ENCODE data around the gene TEX14.

Gene TEX14

DNA sequence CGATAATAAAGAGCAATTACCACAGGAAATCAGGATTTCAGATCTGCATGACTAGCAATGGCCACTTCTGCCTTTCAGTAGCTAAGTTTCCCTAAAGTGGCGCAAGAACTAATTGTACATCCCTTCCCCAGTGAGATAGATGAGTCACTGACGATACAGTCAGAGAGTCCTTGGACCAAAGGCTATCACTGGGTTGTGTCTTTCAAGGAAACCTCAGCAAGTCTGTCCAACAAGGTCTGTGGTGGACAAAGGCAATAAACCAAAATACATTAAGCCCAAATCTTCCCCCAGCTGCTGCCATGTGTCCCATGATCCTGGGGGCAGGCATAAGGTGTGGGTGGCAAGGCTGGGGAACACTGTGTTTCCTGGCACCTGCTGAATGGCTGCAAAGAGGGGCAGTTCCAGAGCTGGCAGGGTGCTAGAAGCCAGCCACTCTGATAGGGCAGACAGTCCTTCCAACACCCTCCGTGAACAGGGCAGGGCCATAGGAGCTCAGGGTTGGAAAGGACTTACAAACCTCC lies 156.9 kb downstream of the TEX14 start:
- DNase-seq (ENCODE audit: low spot score) = no peak
- in situ Hi-C loops (cut with MboI; ENCODE audit: low sequenced_read_pairs, unreplicated experiment) = no loop called here
- TF ChIP-seq, protein P1, sequence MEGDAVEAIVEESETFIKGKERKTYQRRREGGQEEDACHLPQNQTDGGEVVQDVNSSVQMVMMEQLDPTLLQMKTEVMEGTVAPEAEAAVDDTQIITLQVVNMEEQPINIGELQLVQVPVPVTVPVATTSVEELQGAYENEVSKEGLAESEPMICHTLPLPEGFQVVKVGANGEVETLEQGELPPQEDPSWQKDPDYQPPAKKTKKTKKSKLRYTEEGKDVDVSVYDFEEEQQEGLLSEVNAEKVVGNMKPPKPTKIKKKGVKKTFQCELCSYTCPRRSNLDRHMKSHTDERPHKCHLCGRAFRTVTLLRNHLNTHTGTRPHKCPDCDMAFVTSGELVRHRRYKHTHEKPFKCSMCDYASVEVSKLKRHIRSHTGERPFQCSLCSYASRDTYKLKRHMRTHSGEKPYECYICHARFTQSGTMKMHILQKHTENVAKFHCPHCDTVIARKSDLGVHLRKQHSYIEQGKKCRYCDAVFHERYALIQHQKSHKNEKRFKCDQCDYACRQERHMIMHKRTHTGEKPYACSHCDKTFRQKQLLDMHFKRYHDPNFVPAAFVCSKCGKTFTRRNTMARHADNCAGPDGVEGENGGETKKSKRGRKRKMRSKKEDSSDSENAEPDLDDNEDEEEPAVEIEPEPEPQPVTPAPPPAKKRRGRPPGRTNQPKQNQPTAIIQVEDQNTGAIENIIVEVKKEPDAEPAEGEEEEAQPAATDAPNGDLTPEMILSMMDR (IDR thresholded peaks at IDR 0.05; ENCODE audit: borderline replicate concordance, control extremely low read depth, extremely low read depth, insufficient read depth, missing control alignments) = no peak

DNA sequence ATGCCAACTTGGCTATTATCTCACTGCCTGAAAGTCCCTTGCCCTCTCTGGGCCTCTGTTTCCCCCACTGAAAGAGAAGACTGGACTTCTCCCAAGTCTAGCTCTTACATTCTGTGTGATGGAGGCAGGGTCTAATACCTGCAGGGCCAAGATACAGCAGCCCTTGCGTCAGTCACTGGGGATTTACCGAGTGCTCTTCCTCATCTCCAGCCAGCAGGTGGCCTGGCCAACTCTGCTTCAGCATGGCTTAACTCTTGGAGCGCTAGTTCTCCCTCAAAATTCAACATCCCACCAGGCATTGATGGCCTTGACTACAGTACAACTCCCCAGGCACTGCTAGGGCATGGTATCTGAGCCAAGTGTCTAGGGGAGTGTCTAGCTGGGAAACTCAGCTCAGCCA lies 157.5 kb downstream of the TEX14 start:
- DNase-seq (ENCODE audit: low spot score) = no peak
- in situ Hi-C loops (cut with MboI; ENCODE audit: low sequenced_read_pairs, unreplicated experiment) = no loop called here
- TF ChIP-seq, protein P1 (IDR thresholded peaks at IDR 0.05; ENCODE audit: borderline replicate concordance, control extremely low read depth, extremely low read depth, insufficient read depth, missing control alignments) = no peak

DNA sequence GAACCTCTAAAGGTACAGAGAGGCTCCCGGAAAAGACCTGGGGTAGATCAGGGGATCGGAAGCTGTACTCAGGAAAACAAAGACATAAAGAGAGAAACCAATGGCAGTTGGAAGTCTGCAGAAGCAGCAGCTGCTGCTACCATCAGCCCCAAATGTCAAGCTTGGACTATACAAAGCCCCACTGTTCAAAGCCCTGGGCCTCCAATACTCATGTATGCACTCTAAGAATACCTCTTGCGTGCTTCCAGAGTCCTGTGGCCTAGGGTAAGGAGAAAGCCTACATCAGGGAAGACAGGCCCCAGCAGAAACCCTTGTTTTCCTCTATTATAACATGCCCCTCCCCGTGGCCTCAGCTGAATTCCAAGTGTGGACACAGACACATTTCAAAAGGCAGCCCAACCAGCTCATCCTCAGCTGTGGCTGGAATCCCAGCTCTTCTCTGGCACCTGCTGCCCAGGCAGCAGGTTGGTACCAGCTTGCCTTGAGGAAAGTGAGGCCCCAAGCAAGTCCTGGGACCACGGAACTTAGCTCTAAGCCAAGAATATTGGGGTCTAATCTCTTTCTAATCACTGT lies 158.1 kb downstream of the TEX14 start:
- TF ChIP-seq, protein P1 (IDR thresholded peaks at IDR 0.05; ENCODE audit: borderline replicate concordance, control extremely low read depth, extremely low read depth, insufficient read depth, missing control alignments) = no peak
- in situ Hi-C loops (cut with MboI; ENCODE audit: low sequenced_read_pairs, unreplicated experiment) = no loop called here
- DNase-seq (ENCODE audit: low spot score) = no peak

DNA sequence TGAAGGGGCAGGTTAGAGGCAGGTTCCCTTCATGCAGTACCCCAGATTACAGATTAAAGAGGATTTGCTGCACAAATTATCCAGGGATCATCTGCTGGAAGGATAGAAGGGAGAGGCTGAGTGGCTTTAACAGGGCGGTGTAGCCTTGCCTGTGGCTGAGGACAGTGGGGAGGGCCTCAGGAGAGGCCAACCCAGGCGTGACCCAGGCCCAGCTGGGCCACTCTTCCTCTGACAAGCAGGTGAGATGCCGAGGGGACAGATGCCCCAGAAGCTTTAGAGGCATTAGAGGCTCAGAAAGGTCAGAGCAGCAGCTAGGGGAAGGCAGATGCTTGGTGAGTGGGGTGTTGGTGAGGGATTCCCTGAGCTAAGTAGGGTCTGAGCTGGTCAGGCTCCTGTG lies 159.3 kb downstream of the TEX14 start:
- in situ Hi-C loops (cut with MboI; ENCODE audit: low sequenced_read_pairs, unreplicated experiment) = no loop called here
- TF ChIP-seq, protein P1 (IDR thresholded peaks at IDR 0.05; ENCODE audit: borderline replicate concordance, control extremely low read depth, extremely low read depth, insufficient read depth, missing control alignments) = no peak
- no peak for DNase-seq (ENCODE audit: low spot score)

DNA sequence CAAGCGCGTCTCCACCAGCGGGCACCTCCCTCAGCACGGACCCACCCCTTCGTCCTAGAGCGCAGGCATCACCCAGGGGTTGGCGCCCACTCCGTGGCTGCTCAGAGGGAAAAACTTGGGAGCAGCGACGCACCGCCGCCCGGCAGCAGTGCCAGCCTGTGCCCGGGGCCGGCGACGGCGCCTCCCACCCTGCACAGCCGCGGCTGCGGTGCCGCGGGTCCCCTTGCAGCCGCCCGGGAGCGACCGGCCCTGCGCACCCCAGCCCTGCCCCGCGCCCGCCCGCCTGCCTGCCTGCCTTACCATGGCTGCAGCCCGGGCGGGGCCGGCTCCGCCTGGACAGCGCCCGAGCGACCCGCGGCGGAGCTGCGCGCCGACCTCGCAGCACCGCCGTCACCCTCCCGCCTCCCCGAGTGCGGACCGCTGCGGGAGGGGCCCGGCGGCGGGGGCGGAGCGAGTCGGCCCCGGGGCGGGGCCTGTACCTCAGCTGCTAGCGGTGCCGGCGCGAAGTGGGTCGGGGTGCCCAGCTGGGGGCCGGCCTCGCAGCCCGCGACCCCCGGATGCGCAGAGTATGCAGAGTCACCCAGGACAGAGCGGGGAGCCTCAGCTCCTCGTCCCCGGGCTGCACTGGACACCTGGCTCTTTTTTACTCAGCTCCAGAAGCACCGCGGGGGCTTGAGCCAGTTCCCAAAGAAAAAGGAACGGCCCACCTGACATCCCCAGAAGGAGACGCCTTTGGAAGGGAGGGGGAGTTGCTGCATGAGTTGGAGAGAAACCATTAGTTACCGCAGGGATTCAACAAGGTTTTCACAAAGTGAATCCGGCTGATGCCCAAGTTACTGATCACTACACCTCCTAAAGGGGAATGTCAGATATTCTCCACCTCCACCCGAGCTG lies 159.9 kb downstream of the TEX14 start:
- DNase-seq (ENCODE audit: low spot score) = peak; percentile 83
- TF ChIP-seq, protein P1 (IDR thresholded peaks at IDR 0.05; ENCODE audit: borderline replicate concordance, control extremely low read depth, extremely low read depth, insufficient read depth, missing control alignments) = no peak
- in situ Hi-C loops (cut with MboI; ENCODE audit: low sequenced_read_pairs, unreplicated experiment) = no loop called here

DNA sequence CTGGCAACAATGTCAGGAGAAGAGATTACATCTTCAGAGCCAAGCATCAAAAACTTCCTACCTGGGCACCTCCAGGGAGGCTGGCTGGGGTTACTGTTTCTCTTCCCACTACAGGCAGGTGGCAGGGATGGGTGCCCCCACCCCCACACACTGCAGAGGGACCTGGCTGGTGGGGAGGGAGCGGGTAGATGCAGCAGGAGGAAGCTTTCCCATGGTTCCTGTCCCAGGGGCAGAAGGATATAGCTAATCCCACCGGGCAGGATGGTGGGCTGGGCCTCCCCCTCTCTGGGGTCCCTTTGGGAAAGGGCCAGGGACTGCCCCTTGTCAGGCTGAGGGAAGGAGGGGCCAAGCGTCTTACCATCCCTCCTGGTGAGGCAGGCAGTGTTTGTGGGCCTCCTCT lies 160.7 kb downstream of the TEX14 start:
- in situ Hi-C loops (cut with MboI; ENCODE audit: low sequenced_read_pairs, unreplicated experiment) = no loop called here
- DNase-seq (ENCODE audit: low spot score) = no peak
- TF ChIP-seq, protein P1 (IDR thresholded peaks at IDR 0.05; ENCODE audit: borderline replicate concordance, control extremely low read depth, extremely low read depth, insufficient read depth, missing control alignments) = no peak

All from GM13976 (cell line).